ENCODE measurements around the gene B3GNT3.
"Not testable (repeated sequence)": the region's sequence is repeated elsewhere in the genome, so short reads cannot be mapped to it uniquely, and the experiment has no call there.

B3GNT3 gene

GRCh38 chr19:17797424-17798201 lies 2.7 kb downstream of the B3GNT3 start:
- no peak overlapping the region for H3K4me3 ChIP-seq (ENCODE audit: control insufficient read depth, low read depth, low read length)
- no peak for DNase-seq (ENCODE audit: low read depth)
- TF ChIP-seq CTCF (IDR thresholded peaks at IDR 0.05; ENCODE audit: control insufficient read depth, insufficient read depth, low read depth, low read length, missing control alignments), result no peak

- H3K4me3 ChIP-seq (ENCODE audit: control insufficient read depth, low read depth, low read length); DNase-seq (ENCODE audit: low read depth): not testable (repeated sequence)
Observed at GRCh38 chr19:17798599-17798998, 3.7 kb downstream of the B3GNT3 start.

GRCh38 chr19:17802137-17802858 lies 7.4 kb downstream of the B3GNT3 start:
- H3K4me3 ChIP-seq (ENCODE audit: control insufficient read depth, low read depth, low read length), result no peak overlapping the region
- no peak for DNase-seq (ENCODE audit: low read depth)
- TF ChIP-seq CTCF (IDR thresholded peaks at IDR 0.05; ENCODE audit: control insufficient read depth, insufficient read depth, low read depth, low read length, missing control alignments), result no peak

- TF ChIP-seq CTCF (IDR thresholded peaks at IDR 0.05; ENCODE audit: control insufficient read depth, insufficient read depth, low read depth, low read length, missing control alignments), result no peak
- no peak overlapping the region for H3K4me3 ChIP-seq (ENCODE audit: control insufficient read depth, low read depth, low read length)
- no peak for DNase-seq (ENCODE audit: low read depth)
Observed at GRCh38 chr19:17803264-17803896, 8.4 kb downstream of the B3GNT3 start.

GRCh38 chr19:17805427-17805826 lies 10.5 kb downstream of the B3GNT3 start:
- H3K4me3 ChIP-seq (ENCODE audit: control insufficient read depth, low read depth, low read length), result no peak overlapping the region
- TF ChIP-seq CTCF (IDR thresholded peaks at IDR 0.05; ENCODE audit: control insufficient read depth, insufficient read depth, low read depth, low read length, missing control alignments), result no peak
- no peak for DNase-seq (ENCODE audit: low read depth)

- no peak for DNase-seq (ENCODE audit: low read depth)
- TF ChIP-seq CTCF (IDR thresholded peaks at IDR 0.05; ENCODE audit: control insufficient read depth, insufficient read depth, low read depth, low read length, missing control alignments), result no peak
- H3K4me3 ChIP-seq (ENCODE audit: control insufficient read depth, low read depth, low read length), result no peak overlapping the region
Observed at GRCh38 chr19:17806945-17807344, 12.0 kb downstream of the B3GNT3 start.

Data from AG09309 (cell line).